SK-N-SH treated with all-trans-retinoic acid at 6 μM for 48 hours (cell line): ENCODE results near the gene OBSCN.

Source experiments
- ATAC-seq: fragments of 200-7000 bp; cut with Tn5 transposase; 3 replicates; pipeline ENCODE4 v1.9.1; 2020; ENCODE audit warnings: mild to moderate bottlenecking, moderate library complexity
- BACH2 ChIP-seq: fragments of 250-450 bp; sonication (Bioruptor Pico); IDR thresholded peaks from 2 replicates; pipeline ENCODE4 v1.9.0; 2021; ENCODE audit warnings: mild to moderate bottlenecking, borderline replicate concordance
- CSDC2 ChIP-seq: fragments of 250-450 bp; sonication (Bioruptor Pico); IDR thresholded peaks from 2 replicates; pipeline ENCODE4 v1.5.0; 2020; ENCODE audit warnings: mild to moderate bottlenecking, moderate library complexity
- ESRRG ChIP-seq: fragments of 250-450 bp; sonication (Bioruptor Pico); IDR thresholded peaks from 2 replicates; pipeline ENCODE4 v1.6.1; 2021; ENCODE audit warnings: mild to moderate bottlenecking
- GLIS3 ChIP-seq: fragments of 250-450 bp; sonication (Bioruptor Pico); IDR thresholded peaks from 2 replicates; pipeline ENCODE4 v1.5.0; 2020; ENCODE audit warnings: mild to moderate bottlenecking, moderate library complexity
- ISL1 ChIP-seq: fragments of 250-450 bp; sonication (Bioruptor Pico); IDR thresholded peaks from 2 replicates; pipeline ENCODE4 v2.1.2; 2022; ENCODE audit warnings: mild to moderate bottlenecking, moderate library complexity
- OSR1 ChIP-seq: fragments of 250-450 bp; sonication (Bioruptor Pico); IDR thresholded peaks from 2 replicates; pipeline ENCODE4 v1.8.0; 2022; ENCODE audit warnings: moderate library complexity, mild to moderate bottlenecking, inconsistent platforms
- PATZ1 ChIP-seq: fragments of 250-450 bp; sonication (Bioruptor Pico); IDR thresholded peaks from 2 replicates; pipeline ENCODE4 v1.8.0; 2020; ENCODE audit warnings: mild to moderate bottlenecking, moderate library complexity, borderline replicate concordance
- PPARA ChIP-seq: fragments of 250-450 bp; sonication (Bioruptor Pico); IDR thresholded peaks from 2 replicates; pipeline ENCODE4 v1.5.0; 2020; ENCODE audit warnings: mild to moderate bottlenecking, borderline replicate concordance
- SNAI2 ChIP-seq: fragments of 250-450 bp; sonication (Bioruptor Pico); IDR thresholded peaks from 2 replicates; pipeline ENCODE4 v1.5.0; 2020; ENCODE audit warnings: mild to moderate bottlenecking, moderate library complexity
- TCF4 ChIP-seq: fragments of 250-450 bp; sonication (Bioruptor Pico); IDR thresholded peaks from 2 replicates; pipeline ENCODE4 v1.8.0; 2021; ENCODE audit warnings: mild to moderate bottlenecking, moderate library complexity, borderline replicate concordance
- TOX ChIP-seq: fragments of 250-450 bp; sonication (Bioruptor Pico); IDR thresholded peaks from 2 replicates; pipeline ENCODE4 v1.8.0; 2021; ENCODE audit warnings: mild to moderate bottlenecking, moderate library complexity, borderline replicate concordance
- TSHZ2 ChIP-seq: fragments of 250-450 bp; sonication (Bioruptor Pico); IDR thresholded peaks from 2 replicates; pipeline ENCODE4 v1.5.0; 2020; ENCODE audit warnings: mild to moderate bottlenecking, moderate library complexity
- ZC3H10 ChIP-seq: fragments of 250-450 bp; sonication (Bioruptor Pico); IDR thresholded peaks from 2 replicates; pipeline ENCODE4 v1.5.1; 2021; ENCODE audit warnings: mild to moderate bottlenecking, moderate library complexity
- ZFP30 ChIP-seq: fragments of 450-650 bp; formaldehyde crosslinking; IDR thresholded peaks from 2 replicates; pipeline ENCODE4 v1.5.0; 2022; ENCODE audit warnings: mild to moderate bottlenecking, moderate library complexity
- ZNF565 ChIP-seq: fragments of 450-650 bp; formaldehyde crosslinking; conservative IDR thresholded peaks from 2 replicates; pipeline ENCODE4 v1.5.0; 2020; ENCODE audit warnings: low read depth, mild to moderate bottlenecking, moderate library complexity
- ZNF70 ChIP-seq: fragments of 450-650 bp; formaldehyde crosslinking; IDR thresholded peaks from 2 replicates; pipeline ENCODE4 v1.5.0; 2020; ENCODE audit warnings: mild to moderate bottlenecking, moderate library complexity
- ZNF8 ChIP-seq: fragments of 450-650 bp; formaldehyde crosslinking; IDR thresholded peaks from 2 replicates; pipeline ENCODE4 v1.5.0; 2020; ENCODE audit warnings: mild to moderate bottlenecking, moderate library complexity
- TF ChIP-seq, protein P1 (sequence below): fragments of 250-450 bp; sonication (Bioruptor Pico); IDR thresholded peaks from 2 replicates; pipeline ENCODE4 v1.8.0; 2021; ENCODE audit warnings: low read depth, mild to moderate bottlenecking, moderate library complexity, borderline replicate concordance
- TF ChIP-seq, protein P2 (sequence below): fragments of 250-450 bp; sonication (Bioruptor Pico); IDR thresholded peaks from 2 replicates; pipeline ENCODE4 v1.5.1; 2020; ENCODE audit warnings: low read depth, mild to moderate bottlenecking, moderate library complexity

The OBSCN gene

GRCh38 chr1:228304225-228304624, 96.4 kb downstream of the OBSCN start (continued):
- TF ChIP-seq TCF4 (CRISPR knock-in tag) = no peak
- no peak for TF ChIP-seq CSDC2 (CRISPR knock-in tag)

DNA sequence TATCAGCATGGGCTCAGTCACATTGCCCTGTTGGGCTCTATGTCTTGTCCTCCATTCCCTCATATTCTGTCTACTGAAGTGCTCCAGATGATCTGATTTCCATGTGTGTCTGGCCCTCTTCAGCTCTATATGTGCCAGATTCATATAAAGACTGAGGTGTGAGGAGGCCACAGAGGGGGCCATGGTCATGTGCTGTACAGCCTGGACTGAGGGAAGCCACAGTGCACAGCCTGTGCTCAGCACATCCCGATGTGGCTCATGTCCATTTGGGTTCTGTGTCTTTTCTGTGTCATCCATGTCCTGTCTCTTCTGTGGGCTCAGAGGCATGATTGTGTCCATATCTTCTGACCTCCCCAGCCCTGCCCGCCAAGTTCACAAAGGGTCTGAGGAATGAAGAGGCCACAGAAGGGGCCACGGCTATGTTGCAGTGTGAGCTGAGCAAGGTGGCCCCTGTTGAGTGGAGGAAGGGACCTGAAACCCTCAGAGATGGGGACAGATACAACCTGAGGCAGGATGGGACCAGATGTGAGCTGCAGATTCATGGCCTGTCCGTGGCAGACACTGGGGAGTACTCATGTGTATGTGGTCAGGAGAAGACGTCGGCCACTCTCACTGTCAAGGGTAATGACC, 97.0 kb downstream of the OBSCN start:
- no peak for TF ChIP-seq OSR1 (CRISPR knock-in tag)
- TF ChIP-seq TCF4 (CRISPR knock-in tag) = no peak
- no peak for TF ChIP-seq ZC3H10 (CRISPR knock-in tag)
- no peak for TF ChIP-seq BACH2 (CRISPR knock-in tag)
- no peak for TF ChIP-seq TSHZ2
- ATAC-seq = no peak

DNA sequence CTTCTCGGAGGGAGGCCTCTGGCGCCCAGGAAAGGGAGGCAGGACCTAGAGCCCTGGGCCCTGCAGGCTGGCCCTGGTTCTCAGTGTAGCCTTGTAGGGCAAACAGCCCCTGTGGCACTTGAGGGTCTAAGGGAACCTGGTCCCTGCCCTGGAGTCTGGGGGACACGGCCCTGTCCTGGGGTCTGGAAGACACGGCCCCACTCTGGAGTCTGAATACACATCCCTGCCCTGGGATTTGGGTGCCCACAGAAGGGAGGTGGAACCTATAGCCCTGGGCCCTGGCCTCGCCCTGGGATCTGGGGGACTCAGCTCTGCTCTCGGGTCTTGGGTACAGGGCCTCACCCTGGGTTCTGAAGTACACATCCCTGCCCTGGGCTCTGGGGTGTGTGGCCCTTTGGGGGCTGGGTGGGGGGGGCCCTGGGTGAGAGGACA, 97.9 kb downstream of the OBSCN start:
- ATAC-seq = no peak
- TF ChIP-seq ISL1 (CRISPR knock-in tag) = no peak
- TF ChIP-seq PPARA (CRISPR knock-in tag) = no peak
- no peak for TF ChIP-seq ZNF8 (CRISPR knock-in tag)
- TF ChIP-seq, protein P1, sequence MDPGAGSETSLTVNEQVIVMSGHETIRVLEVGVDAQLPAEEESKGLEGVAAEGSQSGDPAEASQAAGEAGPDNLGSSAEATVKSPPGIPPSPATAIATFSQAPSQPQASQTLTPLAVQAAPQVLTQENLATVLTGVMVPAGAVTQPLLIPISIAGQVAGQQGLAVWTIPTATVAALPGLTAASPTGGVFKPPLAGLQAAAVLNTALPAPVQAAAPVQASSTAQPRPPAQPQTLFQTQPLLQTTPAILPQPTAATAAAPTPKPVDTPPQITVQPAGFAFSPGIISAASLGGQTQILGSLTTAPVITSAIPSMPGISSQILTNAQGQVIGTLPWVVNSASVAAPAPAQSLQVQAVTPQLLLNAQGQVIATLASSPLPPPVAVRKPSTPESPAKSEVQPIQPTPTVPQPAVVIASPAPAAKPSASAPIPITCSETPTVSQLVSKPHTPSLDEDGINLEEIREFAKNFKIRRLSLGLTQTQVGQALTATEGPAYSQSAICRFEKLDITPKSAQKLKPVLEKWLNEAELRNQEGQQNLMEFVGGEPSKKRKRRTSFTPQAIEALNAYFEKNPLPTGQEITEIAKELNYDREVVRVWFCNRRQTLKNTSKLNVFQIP (CRISPR knock-in tag) = no peak
- no peak for TF ChIP-seq OSR1 (CRISPR knock-in tag)
- TF ChIP-seq TCF4 (CRISPR knock-in tag) = no peak
- no peak for TF ChIP-seq ZNF70
- no peak for TF ChIP-seq ZNF565 (CRISPR knock-in tag)
- no peak for TF ChIP-seq CSDC2 (CRISPR knock-in tag)
- TF ChIP-seq TOX = no peak
- no peak for TF ChIP-seq SNAI2 (CRISPR knock-in tag)
- no peak for TF ChIP-seq TSHZ2
- TF ChIP-seq, protein P2, sequence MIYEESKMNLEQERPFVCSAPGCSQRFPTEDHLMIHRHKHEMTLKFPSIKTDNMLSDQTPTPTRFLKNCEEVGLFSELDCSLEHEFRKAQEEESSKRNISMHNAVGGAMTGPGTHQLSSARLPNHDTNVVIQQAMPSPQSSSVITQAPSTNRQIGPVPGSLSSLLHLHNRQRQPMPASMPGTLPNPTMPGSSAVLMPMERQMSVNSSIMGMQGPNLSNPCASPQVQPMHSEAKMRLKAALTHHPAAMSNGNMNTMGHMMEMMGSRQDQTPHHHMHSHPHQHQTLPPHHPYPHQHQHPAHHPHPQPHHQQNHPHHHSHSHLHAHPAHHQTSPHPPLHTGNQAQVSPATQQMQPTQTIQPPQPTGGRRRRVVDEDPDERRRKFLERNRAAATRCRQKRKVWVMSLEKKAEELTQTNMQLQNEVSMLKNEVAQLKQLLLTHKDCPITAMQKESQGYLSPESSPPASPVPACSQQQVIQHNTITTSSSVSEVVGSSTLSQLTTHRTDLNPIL (CRISPR knock-in tag) = no peak
- no peak for TF ChIP-seq ESRRG (CRISPR knock-in tag)
- TF ChIP-seq PATZ1 (CRISPR knock-in tag) = no peak
- TF ChIP-seq BACH2 (CRISPR knock-in tag) = no peak
- TF ChIP-seq ZFP30 (CRISPR knock-in tag) = no peak
- no peak for TF ChIP-seq GLIS3 (CRISPR knock-in tag)
